SK-N-SH (cell line): ENCODE measurements around the gene STX2. TPM values are rescaled to one million over a fixed set of nuclear protein-coding genes. Genes with fewer than 3 reads are reported as not detected.
"Not testable (repeated sequence)": the region's sequence is repeated elsewhere in the genome, so short reads cannot be mapped to it uniquely, and the experiment has no call there.

ENCODE experiments used
- CTCF ChIA-PET: fragments of 300-600, 350-600 bp; formaldehyde crosslinking; extraction: SDS; loops from one replicate; lab custom pipeline; 2021; lab: Yijun Ruan, JAX
- POLR2A ChIA-PET: fragments of 350-600 bp; sonication (Branson Sonifier 250); formaldehyde crosslinking; extraction: SDS; loops from one replicate; lab custom pipeline; 2020; ENCODE audit warnings: antibody characterized with exemption, inconsistent platforms; lab: Yijun Ruan, JAX
- DNase-seq: peaks from one replicate; pipeline ENCODE4 v3.0.0; 2012
- H2AFZ ChIP-seq: fragments of 200-600 bp; sonication (generic); 2 replicates; pipeline ENCODE4 v1.8.1; 2016; ENCODE audit warnings: antibody characterized with exemption, mild to moderate bottlenecking, low read depth
- H3F3A ChIP-seq: fragments of 200-600 bp; sonication (generic); replicated peaks from 2 replicates; pipeline ENCODE3; 2016; ENCODE audit warnings: antibody characterized with exemption, mild to moderate bottlenecking; ENCODE audit not compliant: insufficient read depth
- H3K27ac ChIP-seq, 2 experiments: fragments of 200-500 bp in 1 of 2; fragments of 200-600 bp in 1 of 2; sonication (Bioruptor generic) in 1 of 2; sonication (generic), shearing (Covaris generic) in 1 of 2; 2 replicates each; pipeline versions ENCODE4 v1.5.1 to v1.6.1; 2014 to 2016; ENCODE audit warnings: low read depth in 2 of 2, inconsistent platforms in 1 of 2, low read length in 1 of 2, mild to moderate bottlenecking in 1 of 2, mixed read lengths in 1 of 2
- H3K27me3 ChIP-seq: fragments of 200-600 bp; sonication (generic), shearing (Covaris generic); 2 replicates; pipeline ENCODE4 v1.6.1; 2016; ENCODE audit warnings: mixed run types; ENCODE audit not compliant: insufficient read depth
- H3K36me3 ChIP-seq, 2 experiments: fragments of 200-500 bp in 1 of 2; fragments of 200-600 bp in 1 of 2; sonication (Bioruptor generic) in 1 of 2; sonication (generic) in 1 of 2; replicated peaks in 1 of 2; 2 replicates each; pipeline versions ENCODE3 to v1.5.1; 2014 to 2016; ENCODE audit warnings: low read length in 1 of 2, mild to moderate bottlenecking in 1 of 2; ENCODE audit not compliant: insufficient read depth in 2 of 2, control insufficient read depth in 1 of 2
- H3K4me1 ChIP-seq, 2 experiments: fragments of 200-500 bp in 1 of 2; fragments of 200-600 bp in 1 of 2; sonication (Bioruptor generic) in 1 of 2; sonication (generic), shearing (Covaris generic) in 1 of 2; 2 replicates each; pipeline versions ENCODE4 v1.5.1 to v1.6.1; 2014 to 2016; ENCODE audit warnings: low read depth in 1 of 2, low read length in 1 of 2, mixed run types in 1 of 2; ENCODE audit not compliant: insufficient read depth in 2 of 2, control insufficient read depth in 1 of 2
- H3K4me2 ChIP-seq: fragments of 200-600 bp; sonication (generic), shearing (Covaris generic); 2 replicates; pipeline ENCODE4 v1.6.1; 2017; ENCODE audit warnings: mixed run types
- H3K4me3 ChIP-seq, 2 experiments: fragments of 200-500 bp in 1 of 2; fragments of 200-600 bp in 1 of 2; sonication (Bioruptor generic) in 1 of 2; sonication (generic), shearing (Covaris generic) in 1 of 2; 2 replicates each; pipeline versions ENCODE4 v1.5.1 to v1.8.1; 2014 to 2016; ENCODE audit warnings: low read depth in 2 of 2, inconsistent platforms in 1 of 2, low read length in 1 of 2, mild to moderate bottlenecking in 1 of 2, mixed read lengths in 1 of 2, moderate library complexity in 1 of 2
- H3K79me2 ChIP-seq: fragments of 200-600 bp; sonication (generic); 2 replicates; pipeline ENCODE4 v1.8.1; 2017; ENCODE audit warnings: mild to moderate bottlenecking; ENCODE audit not compliant: insufficient read depth
- H3K9ac ChIP-seq: fragments of 200-600 bp; sonication (generic); 2 replicates; pipeline ENCODE4 v1.6.1; 2017; ENCODE audit warnings: mixed run types
- H3K9me2 ChIP-seq: fragments of 200-600 bp; sonication (generic); 2 replicates; pipeline ENCODE4 v1.6.1; 2017; ENCODE audit warnings: mixed run types
- H3K9me3 ChIP-seq: fragments of 200-600 bp; sonication (generic); 2 replicates; pipeline ENCODE4 v1.6.1; 2017; ENCODE audit warnings: mixed run types, mild to moderate bottlenecking, moderate library complexity
- H4K20me1 ChIP-seq: fragments of 200-600 bp; sonication (generic); 2 replicates; pipeline ENCODE4 v1.6.1; 2017; ENCODE audit warnings: mild to moderate bottlenecking, mixed run types; ENCODE audit not compliant: insufficient read depth
- CTCF ChIP-seq: fragments of 200-600 bp; sonication (generic); IDR thresholded peaks from 2 replicates; pipeline ENCODE4 v1.6.1; 2017; ENCODE audit warnings: antibody characterized with exemption, mild to moderate bottlenecking, moderate library complexity
- EP300 ChIP-seq, 2 experiments: IDR thresholded peaks; 2 replicates each; pipeline versions ENCODE4 v1.4.0 to v1.6.1; 2012; ENCODE audit warnings: borderline replicate concordance in 1 of 2, low read depth in 1 of 2, low read length in 1 of 2
- EZH2phosphoT487 ChIP-seq: fragments of 200-600 bp; sonication (generic); IDR thresholded peaks from 2 replicates; pipeline ENCODE4 v1.6.1; 2017; ENCODE audit warnings: low read depth, mixed run types, mild to moderate bottlenecking, antibody characterized with exemption, moderate library complexity, borderline replicate concordance
- FOXJ3 ChIP-seq: sonication (generic); formaldehyde crosslinking; IDR thresholded peaks from 2 replicates; pipeline ENCODE4 v1.5.1; 2020; ENCODE audit warnings: mild to moderate bottlenecking, missing genetic modification reagents
- FOXM1 ChIP-seq: IDR thresholded peaks from 2 replicates; pipeline ENCODE4 v1.4.0; 2012; ENCODE audit warnings: low read depth, mild to moderate bottlenecking
- IRF3 ChIP-seq: fragments of 150-350 bp; IDR thresholded peaks from 2 replicates; pipeline ENCODE4 v1.6.1; 2016; ENCODE audit warnings: mild to moderate bottlenecking, low read depth, low read length
- MEF2A ChIP-seq: IDR thresholded peaks from 2 replicates; pipeline ENCODE4 v1.4.0; 2012; ENCODE audit warnings: low read depth, borderline replicate concordance
- NFIC ChIP-seq: IDR thresholded peaks from 2 replicates; pipeline ENCODE4 v1.4.0; 2012; ENCODE audit warnings: borderline replicate concordance
- RAD21 ChIP-seq: IDR thresholded peaks from 2 replicates; pipeline ENCODE4 v1.6.1; 2012; ENCODE audit warnings: mild to moderate bottlenecking, low read length
- REST ChIP-seq: IDR thresholded peaks from 2 replicates; pipeline ENCODE4 v1.6.1; 2012; ENCODE audit warnings: mild to moderate bottlenecking, low read depth, low read length, moderate library complexity
- SIN3A ChIP-seq: IDR thresholded peaks from 2 replicates; pipeline ENCODE4 v1.6.1; 2012; ENCODE audit warnings: low read depth, mild to moderate bottlenecking, low read length, moderate library complexity, borderline replicate concordance
- TAF1 ChIP-seq: IDR thresholded peaks from 2 replicates; pipeline ENCODE4 v1.6.1; 2012; ENCODE audit warnings: low read depth, mild to moderate bottlenecking, low read length, moderate library complexity, borderline replicate concordance
- TCF12 ChIP-seq: IDR thresholded peaks from 2 replicates; pipeline ENCODE4 v1.4.0; 2012
- TEAD4 ChIP-seq: IDR thresholded peaks from 2 replicates; pipeline ENCODE4 v1.4.0; 2012; ENCODE audit warnings: mild to moderate bottlenecking, borderline replicate concordance; ENCODE audit not compliant: insufficient read depth
- YY1 ChIP-seq: IDR thresholded peaks from 2 replicates; pipeline ENCODE4 v1.4.0; 2012; ENCODE audit warnings: low read depth, mild to moderate bottlenecking
- WGBS: methylation state at CpG from one replicate; pipeline ENCODE4 v1.1.6; 2017; ENCODE audit warnings: low lambda C conversion rate; 5-methylcytosine and 5-hydroxymethylcytosine counted together
- polyA plus RNA-seq, 3 experiments: library from polyadenylated mRNA; depleted of rRNA; stranded (reverse); fragments of >200 nt; gene quantifications; 2 replicates each; pipeline ENCODE4 v1.2.3, GENCODE V29; 2012
- TF ChIP-seq, protein P1 (sequence below): IDR thresholded peaks from 2 replicates; pipeline ENCODE4 v1.4.0; 2012; ENCODE audit warnings: low read depth, borderline replicate concordance
- TF ChIP-seq, protein P2 (sequence below): fragments of 150-350 bp; IDR thresholded peaks from 2 replicates; pipeline ENCODE4 v1.6.1; 2017; ENCODE audit warnings: antibody characterized with exemption, low read length, low read depth, borderline replicate concordance

The STX2 gene
- polyA plus RNA-seq, 1 of the 3 experiments (the other 2 are of a cell fraction), result 25.1 TPM

DNA sequence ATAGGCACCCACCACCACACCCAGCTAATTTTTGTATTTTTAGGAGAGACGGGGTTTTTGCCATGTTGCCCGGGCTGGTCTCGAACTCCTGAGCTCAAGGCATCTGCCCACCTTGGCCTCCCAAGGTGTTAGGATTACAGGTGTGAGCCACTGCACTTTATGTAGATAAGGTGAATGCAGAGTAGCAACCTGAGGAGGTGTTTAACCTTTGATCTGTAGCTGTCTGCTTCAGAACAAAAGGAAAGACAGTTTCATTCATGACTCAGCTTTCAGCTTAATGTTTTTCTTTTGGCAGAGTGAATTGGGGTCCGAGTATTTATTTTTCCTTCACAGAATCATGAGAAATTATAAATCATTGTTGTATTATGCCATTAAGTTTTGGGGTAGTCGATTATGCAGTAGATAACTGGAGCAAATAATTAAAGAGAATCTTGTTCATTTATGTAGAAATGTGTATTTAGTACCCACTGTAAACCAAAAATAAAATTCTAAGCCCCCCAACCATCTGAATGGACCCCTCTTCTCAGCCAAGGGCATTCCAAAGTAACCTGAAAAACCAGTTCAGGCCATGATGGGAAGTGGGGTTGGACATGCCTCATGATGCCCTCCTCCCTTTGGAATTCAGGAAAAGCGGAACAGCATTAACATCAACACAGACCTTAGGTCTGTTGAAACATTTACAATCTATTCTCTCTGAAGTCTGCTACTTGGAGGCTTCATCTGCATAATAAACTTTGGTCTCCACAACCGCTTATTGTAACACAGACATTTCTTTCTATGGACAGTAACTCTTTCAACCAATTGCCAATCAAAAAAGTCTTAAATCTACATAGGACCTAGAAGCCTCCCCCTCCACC is 10.7 kb upstream of the STX2 start:
- no peak overlapping the region for H2AFZ ChIP-seq
- no peaks in the 10 kb centered on the region for H4K20me1 ChIP-seq
- H3K9ac ChIP-seq, result no peak overlapping the region
- no peak for DNase-seq
- no peak overlapping the region for H3K4me3 ChIP-seq
- H3K4me1 ChIP-seq, result no peaks in the 10 kb centered on the region
- ChIA-PET CTCF (no interaction called here), POLR2A (no interaction called here)
- H3F3A ChIP-seq, result no peaks in the 10 kb centered on the region
- H3K36me3 ChIP-seq, result no peaks in the 10 kb centered on the region
- H3K27me3 ChIP-seq, result no peaks in the 10 kb centered on the region
- no peak overlapping the region for H3K4me2 ChIP-seq
- H3K79me2 ChIP-seq, result no peaks in the 10 kb centered on the region
- WGBS, result 55% methylated on average over 7 of the region's 7 CpGs
- no peak overlapping the region for H3K27ac ChIP-seq
- H3K9me2 ChIP-seq, result no peaks in the 10 kb centered on the region
- no peaks in the 10 kb centered on the region for H3K9me3 ChIP-seq
- no peak for TF ChIP-seq TAF1
- no peak for TF ChIP-seq IRF3
- TF ChIP-seq EP300 (IDR thresholded peaks at IDR 0.05; ENCODE audit: borderline replicate concordance in 1 of 2, low read depth in 1 of 2, low read length in 1 of 2), result no peak
- TF ChIP-seq NFIC, result no peak
- no peak for TF ChIP-seq YY1
- TF ChIP-seq FOXM1, result no peak
- no peak for TF ChIP-seq SIN3A
- TF ChIP-seq RAD21, result no peak
- no peak for TF ChIP-seq MEF2A
- no peak for TF ChIP-seq CTCF
- TF ChIP-seq EZH2phosphoT487, result no peak
- no peak for TF ChIP-seq TEAD4
- TF ChIP-seq FOXJ3 (CRISPR knock-in tag), result no peak
- no peak for TF ChIP-seq REST
- TF ChIP-seq, protein P1, sequence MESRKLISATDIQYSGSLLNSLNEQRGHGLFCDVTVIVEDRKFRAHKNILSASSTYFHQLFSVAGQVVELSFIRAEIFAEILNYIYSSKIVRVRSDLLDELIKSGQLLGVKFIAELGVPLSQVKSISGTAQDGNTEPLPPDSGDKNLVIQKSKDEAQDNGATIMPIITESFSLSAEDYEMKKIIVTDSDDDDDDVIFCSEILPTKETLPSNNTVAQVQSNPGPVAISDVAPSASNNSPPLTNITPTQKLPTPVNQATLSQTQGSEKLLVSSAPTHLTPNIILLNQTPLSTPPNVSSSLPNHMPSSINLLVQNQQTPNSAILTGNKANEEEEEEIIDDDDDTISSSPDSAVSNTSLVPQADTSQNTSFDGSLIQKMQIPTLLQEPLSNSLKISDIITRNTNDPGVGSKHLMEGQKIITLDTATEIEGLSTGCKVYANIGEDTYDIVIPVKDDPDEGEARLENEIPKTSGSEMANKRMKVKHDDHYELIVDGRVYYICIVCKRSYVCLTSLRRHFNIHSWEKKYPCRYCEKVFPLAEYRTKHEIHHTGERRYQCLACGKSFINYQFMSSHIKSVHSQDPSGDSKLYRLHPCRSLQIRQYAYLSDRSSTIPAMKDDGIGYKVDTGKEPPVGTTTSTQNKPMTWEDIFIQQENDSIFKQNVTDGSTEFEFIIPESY, result no peak
- no peak for TF ChIP-seq TCF12
- TF ChIP-seq, protein P2, sequence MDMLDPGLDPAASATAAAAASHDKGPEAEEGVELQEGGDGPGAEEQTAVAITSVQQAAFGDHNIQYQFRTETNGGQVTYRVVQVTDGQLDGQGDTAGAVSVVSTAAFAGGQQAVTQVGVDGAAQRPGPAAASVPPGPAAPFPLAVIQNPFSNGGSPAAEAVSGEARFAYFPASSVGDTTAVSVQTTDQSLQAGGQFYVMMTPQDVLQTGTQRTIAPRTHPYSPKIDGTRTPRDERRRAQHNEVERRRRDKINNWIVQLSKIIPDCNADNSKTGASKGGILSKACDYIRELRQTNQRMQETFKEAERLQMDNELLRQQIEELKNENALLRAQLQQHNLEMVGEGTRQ, result no peak
- TF ChIP-seq, all 33 proteins: peak for 0

GRCh38 chr12:130848785-130849305 is 9.8 kb upstream of the STX2 start:
- not testable (repeated sequence) for H3K9ac ChIP-seq, DNase-seq, H3K27ac ChIP-seq, H3K4me2 ChIP-seq, H3F3A ChIP-seq, H3K27me3 ChIP-seq, H3K9me3 ChIP-seq, H3K36me3 ChIP-seq, H2AFZ ChIP-seq, H3K4me1 ChIP-seq, H3K9me2 ChIP-seq, H3K4me3 ChIP-seq, H3K79me2 ChIP-seq, H4K20me1 ChIP-seq
- ChIA-PET CTCF (interaction anchor here (0.7 kb wide), 2 partner anchors 36 to 985 kb away, joined by 3 to 4 read pairs; no protein-coding TSS in a partner anchor), POLR2A (interaction anchor here (0.6 kb wide), 2 partner anchors 40 to 775 kb away, joined by 3 to 5 read pairs; no protein-coding TSS in a partner anchor)
- 71% methylated on average over 1 of the region's 1 CpG for WGBS
